ENCODE data around the gene ADAMTSL3.

ADAMTSL3 gene

DNA sequence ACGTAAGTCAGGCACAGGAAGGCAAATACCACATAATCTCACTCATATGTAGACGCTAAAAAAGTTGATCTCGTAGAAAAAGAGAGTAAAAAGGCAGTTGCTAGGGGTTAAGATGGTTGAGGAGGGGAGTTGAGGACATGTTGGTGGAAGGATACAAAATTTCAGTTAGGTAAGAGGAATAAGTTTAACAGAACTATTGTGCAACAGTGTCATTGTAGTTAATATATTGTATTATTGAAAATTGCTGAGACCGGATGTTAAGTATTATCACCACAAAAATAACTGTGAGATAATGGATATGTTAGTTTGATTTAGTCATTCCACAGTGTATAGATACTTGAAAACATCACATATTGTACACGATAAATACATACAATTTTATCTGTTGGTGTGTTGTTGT lies 139.1 kb downstream of the ADAMTSL3 start:
- H3K4me3 ChIP-seq (ENCODE audit: low read depth, low read length), result no peak overlapping the region
- TF ChIP-seq, protein P1, sequence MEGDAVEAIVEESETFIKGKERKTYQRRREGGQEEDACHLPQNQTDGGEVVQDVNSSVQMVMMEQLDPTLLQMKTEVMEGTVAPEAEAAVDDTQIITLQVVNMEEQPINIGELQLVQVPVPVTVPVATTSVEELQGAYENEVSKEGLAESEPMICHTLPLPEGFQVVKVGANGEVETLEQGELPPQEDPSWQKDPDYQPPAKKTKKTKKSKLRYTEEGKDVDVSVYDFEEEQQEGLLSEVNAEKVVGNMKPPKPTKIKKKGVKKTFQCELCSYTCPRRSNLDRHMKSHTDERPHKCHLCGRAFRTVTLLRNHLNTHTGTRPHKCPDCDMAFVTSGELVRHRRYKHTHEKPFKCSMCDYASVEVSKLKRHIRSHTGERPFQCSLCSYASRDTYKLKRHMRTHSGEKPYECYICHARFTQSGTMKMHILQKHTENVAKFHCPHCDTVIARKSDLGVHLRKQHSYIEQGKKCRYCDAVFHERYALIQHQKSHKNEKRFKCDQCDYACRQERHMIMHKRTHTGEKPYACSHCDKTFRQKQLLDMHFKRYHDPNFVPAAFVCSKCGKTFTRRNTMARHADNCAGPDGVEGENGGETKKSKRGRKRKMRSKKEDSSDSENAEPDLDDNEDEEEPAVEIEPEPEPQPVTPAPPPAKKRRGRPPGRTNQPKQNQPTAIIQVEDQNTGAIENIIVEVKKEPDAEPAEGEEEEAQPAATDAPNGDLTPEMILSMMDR (IDR thresholded peaks at IDR 0.05; ENCODE audit: insufficient read depth, low read depth, low read length, missing control alignments), result no peak
- no peak for DNase-seq (ENCODE audit: low read depth)

DNA sequence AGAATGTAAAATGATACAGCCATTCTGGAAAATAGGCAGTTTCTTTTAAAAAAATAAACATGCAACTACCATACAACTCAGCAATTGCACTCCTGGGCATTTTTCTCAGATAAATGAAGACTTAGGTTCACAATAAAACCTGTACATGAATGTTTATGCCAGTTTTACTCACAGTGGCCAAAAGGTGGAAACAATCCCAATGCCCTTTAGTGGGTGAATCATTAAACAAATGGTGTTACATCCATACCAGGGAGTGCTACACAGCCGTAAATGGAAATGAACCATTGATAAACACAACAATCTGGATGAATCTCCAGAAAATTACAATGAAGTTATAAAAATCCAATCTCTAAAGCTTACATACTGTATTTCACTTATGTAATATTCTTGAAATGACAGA lies 140.3 kb downstream of the ADAMTSL3 start:
- TF ChIP-seq, protein P1 (IDR thresholded peaks at IDR 0.05; ENCODE audit: insufficient read depth, low read depth, low read length, missing control alignments), result no peak
- H3K4me3 ChIP-seq (ENCODE audit: low read depth, low read length), result no peak overlapping the region
- DNase-seq (ENCODE audit: low read depth), result no peak

DNA sequence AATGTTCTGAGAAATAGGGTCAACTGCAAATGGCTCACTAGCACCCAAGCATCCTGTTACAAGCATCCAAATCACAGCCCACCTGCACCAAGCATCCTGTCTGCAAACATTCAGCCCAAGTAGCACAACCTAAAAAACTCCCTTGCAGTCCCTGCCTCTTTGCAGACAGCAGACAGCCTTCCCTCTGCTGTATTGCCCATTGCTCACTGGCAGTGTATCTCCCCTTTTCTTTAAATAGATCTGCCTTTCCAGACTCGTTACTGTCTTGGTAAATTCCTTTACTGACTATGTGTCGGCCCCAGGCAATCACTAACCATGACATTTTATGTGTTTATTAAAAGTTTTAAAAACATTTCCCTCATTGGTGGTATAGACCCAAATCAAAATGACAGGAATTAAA lies 155.4 kb downstream of the ADAMTSL3 start:
- H3K4me3 ChIP-seq (ENCODE audit: low read depth, low read length), result no peak overlapping the region
- TF ChIP-seq, protein P1 (IDR thresholded peaks at IDR 0.05; ENCODE audit: insufficient read depth, low read depth, low read length, missing control alignments), result no peak
- no peak for DNase-seq (ENCODE audit: low read depth)

DNA sequence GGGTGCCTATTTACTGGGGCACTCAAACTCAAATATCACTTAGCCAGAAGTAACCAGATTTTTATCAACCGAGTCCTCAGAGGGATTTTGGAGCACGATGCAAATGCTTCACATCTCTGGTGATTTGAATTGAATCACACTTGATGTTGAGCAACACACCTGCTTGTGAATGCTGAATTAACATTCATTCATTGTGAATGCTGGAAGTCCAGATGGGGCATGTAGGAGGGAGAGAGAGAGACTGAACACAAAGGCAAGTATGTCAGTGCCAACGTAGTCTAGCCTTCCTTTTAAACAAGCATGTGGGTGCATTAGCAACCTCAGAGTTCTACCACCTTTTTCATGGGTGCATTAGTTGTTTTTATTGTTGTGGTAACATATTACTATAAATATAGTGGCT lies 156.2 kb downstream of the ADAMTSL3 start:
- DNase-seq (ENCODE audit: low read depth), result no peak
- TF ChIP-seq, protein P1 (IDR thresholded peaks at IDR 0.05; ENCODE audit: insufficient read depth, low read depth, low read length, missing control alignments), result no peak
- no peak overlapping the region for H3K4me3 ChIP-seq (ENCODE audit: low read depth, low read length)

DNA sequence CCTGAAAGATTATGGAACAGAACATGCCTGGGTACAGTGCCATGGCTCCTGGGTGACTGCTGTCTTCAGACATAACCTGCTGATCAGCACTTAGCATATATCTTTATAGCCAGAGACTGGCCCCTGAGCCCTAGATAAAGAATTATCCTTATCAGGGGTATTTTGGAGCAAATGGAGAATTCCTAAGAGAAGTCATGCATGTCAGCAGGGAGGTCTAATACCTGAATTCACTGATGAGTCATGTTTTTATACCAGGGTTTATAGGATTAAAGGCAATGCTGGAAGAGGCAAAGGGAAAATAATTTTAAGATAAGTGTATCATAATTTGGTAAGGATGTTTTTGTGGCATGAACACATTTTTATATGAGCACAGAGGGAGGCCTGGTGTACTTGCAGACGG lies 159.8 kb downstream of the ADAMTSL3 start:
- DNase-seq (ENCODE audit: low read depth), result no peak
- no peak overlapping the region for H3K4me3 ChIP-seq (ENCODE audit: low read depth, low read length)
- TF ChIP-seq, protein P1 (IDR thresholded peaks at IDR 0.05; ENCODE audit: insufficient read depth, low read depth, low read length, missing control alignments), result no peak

DNA sequence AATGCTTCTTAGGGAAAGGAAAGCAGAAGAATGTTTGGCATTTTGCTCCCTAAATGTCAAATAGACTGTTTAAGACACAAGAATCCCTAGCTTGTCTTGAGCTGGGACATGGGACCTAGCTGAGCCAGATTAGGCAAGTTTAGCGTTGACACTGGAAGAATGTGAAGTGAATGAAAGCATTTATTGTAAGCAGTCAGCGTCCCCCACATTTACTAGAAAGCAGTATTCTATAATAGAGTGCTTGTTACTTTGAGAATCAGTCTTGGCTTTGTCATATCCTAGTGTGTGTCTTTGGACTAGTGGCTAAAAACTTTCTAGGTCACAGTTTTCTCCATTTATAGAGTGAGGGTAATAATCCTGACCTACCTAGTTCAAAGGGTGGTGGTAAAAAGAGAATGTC lies 161.6 kb downstream of the ADAMTSL3 start:
- TF ChIP-seq, protein P1 (IDR thresholded peaks at IDR 0.05; ENCODE audit: insufficient read depth, low read depth, low read length, missing control alignments), result no peak
- H3K4me3 ChIP-seq (ENCODE audit: low read depth, low read length), result no peak overlapping the region
- no peak for DNase-seq (ENCODE audit: low read depth)

DNA sequence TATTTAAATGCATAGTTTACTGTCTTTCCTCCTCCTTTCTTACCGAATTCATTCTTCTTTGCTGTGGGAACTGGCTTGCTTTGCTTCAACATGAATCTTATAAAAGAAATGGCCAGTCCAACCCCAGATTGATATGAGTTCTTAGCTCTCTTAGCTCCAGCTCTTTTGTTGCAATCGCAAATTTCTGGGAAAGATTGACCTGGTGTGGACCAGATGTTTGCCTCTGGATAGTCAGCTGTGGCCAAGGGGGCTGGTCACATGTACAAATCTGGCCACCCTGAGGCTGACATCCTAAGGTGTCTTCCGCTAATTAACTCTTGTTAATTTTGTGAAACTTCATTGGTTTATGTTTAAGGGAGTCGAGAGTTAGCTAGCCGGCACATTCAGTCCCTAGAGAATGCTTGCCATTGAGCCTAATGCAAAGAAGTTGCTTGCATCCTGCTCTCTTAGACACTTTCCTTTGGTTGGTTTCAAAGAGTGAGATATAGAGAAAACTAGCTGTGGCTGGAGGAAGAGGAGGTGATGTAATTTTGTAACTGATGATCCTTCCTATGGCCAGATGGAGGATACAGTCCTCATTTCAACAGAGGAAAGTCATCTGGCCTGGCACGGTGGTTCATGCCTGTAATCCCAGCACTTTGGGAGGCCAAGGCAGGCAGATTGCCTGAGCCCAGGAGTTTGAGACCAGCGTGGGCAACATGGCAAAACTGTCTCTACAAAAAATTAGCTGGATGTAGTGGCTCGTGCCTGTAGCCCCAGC lies 162.4 kb downstream of the ADAMTSL3 start:
- DNase-seq (ENCODE audit: low read depth), result no peak
- TF ChIP-seq, protein P1 (IDR thresholded peaks at IDR 0.05; ENCODE audit: insufficient read depth, low read depth, low read length, missing control alignments), result no peak
- H3K4me3 ChIP-seq (ENCODE audit: low read depth, low read length), result no peak overlapping the region
